ENCODE data around the gene OR8B12.

DNA sequence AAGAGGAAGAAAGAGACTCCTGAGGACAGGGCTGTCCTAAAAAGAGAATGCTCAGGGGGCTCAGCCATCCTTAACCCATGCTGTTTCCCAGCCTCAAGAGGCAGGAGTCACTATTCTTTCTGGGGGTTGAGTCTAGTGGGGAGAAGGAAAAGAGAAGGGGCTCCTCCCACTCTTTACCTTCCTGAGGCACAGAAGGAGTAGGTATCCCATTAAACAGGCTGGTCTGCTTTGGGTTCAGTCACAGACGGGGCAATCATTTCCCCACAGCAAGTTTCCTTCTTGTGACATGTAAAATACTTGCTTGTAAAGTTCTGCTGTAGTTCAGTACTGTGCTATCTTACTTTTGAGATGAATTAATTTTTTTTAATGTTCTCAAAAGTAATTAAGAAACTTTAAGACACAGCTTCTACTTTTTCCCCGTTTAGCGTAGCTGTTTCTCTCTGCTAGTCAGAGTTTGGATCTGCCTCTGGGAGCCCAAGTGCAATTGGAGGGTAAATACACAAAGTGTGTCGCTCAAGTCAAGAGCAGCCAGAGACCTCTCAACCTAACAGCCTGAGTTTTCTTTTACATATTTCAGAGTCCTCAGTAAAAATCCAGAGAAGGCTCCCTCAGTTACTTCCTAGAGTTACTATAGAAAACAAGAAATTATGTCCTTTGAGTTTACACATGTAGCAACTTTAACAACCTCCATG lies 41.4 kb upstream of the OR8B12 start:
- TF ChIP-seq, protein P1, sequence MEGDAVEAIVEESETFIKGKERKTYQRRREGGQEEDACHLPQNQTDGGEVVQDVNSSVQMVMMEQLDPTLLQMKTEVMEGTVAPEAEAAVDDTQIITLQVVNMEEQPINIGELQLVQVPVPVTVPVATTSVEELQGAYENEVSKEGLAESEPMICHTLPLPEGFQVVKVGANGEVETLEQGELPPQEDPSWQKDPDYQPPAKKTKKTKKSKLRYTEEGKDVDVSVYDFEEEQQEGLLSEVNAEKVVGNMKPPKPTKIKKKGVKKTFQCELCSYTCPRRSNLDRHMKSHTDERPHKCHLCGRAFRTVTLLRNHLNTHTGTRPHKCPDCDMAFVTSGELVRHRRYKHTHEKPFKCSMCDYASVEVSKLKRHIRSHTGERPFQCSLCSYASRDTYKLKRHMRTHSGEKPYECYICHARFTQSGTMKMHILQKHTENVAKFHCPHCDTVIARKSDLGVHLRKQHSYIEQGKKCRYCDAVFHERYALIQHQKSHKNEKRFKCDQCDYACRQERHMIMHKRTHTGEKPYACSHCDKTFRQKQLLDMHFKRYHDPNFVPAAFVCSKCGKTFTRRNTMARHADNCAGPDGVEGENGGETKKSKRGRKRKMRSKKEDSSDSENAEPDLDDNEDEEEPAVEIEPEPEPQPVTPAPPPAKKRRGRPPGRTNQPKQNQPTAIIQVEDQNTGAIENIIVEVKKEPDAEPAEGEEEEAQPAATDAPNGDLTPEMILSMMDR (IDR thresholded peaks at IDR 0.05) = no peak
- no peak for TF ChIP-seq POLR2A (IDR thresholded peaks at IDR 0.05)
